RPMI7951 (cell line): ENCODE results near the gene ZCCHC10. TPM values are rescaled to one million over a fixed set of nuclear protein-coding genes. Genes with fewer than 3 reads are reported as not detected.
"Not testable (repeated sequence)": the region's sequence is repeated elsewhere in the genome, so short reads cannot be mapped to it uniquely, and the experiment has no call there.

Source experiments
- DNase-seq: peaks from one replicate; pipeline ENCODE4 v3.0.0-alpha.2; 2012; ENCODE audit warnings: low read depth
- total RNA-seq: library from RNA; depleted of rRNA; stranded (reverse); fragments of >200 nt; shearing (Covaris generic); gene quantifications from 2 replicates; pipeline ENCODE4 v1.2.3, GENCODE V29; 2014; rRNA removed

The ZCCHC10 gene
- total RNA-seq, 1 experiment from 2014 or later: 33.3 TPM

- peak; percentile 49 for DNase-seq
Observed at GRCh38 chr5:132979367-132979940, 46.9 kb downstream of the ZCCHC10 start.

DNA sequence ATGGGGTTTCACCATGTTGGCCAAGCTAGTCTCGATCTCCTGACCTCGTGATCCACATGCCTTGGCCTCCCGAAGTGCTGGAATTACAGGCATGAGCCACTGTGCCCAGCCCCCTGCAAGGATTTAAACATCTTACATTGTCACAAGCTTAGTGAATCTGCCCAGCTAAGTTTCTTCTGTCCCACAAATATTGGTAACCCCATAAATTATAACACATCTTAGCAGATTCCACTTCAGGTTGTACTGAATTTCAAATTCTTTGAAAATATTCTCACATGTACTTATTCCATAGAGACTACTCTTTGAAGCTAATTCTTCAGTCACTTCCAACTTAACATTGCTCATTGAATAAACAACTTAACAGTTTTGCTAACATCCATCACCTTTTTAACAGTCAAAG, 49.5 kb downstream of the ZCCHC10 start:
- no peak for DNase-seq

DNA sequence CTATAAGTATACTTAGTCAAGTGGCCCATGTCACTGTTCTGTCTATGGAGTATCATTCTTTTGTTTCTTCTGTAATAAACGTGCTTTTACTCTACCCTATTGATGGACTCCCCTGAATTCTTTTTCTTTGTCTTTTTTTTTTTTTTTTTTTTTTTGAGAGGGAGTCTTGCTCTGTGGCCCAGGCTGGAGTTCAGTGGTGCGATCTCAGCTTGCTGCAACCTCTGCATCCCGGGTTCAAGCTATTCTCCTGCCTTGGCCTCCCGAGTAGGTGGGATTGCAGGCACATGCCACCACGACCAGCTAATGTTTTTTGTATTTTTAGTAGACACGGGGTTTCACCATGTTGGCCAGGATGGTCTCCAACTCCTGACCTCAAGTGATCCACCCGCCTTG, 53.9 kb downstream of the ZCCHC10 start:
- DNase-seq: not testable (repeated sequence)

- DNase-seq: no peak
Observed at GRCh38 chr5:132971483-132972435, 54.6 kb downstream of the ZCCHC10 start.

DNA sequence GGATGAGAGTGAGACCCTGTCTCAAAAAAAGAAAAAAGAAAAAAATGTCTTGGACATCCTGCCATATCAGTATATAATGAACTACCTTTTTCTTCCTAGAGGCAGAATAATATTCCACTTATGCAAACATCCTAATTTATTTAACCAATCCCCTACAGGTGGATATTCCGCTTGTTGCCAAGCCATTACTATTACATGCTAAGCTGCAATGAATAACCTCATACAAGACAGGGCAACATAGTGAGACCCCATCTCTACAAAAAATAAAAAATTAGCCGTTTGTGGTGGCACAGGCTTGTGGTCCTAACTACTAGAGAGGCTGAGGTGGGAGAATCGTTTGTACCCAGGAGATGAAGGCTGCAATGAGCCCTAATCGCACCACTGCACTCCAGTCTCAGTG, 61.2 kb downstream of the ZCCHC10 start:
- no peak for DNase-seq

- DNase-seq: peak; percentile 95
Observed at GRCh38 chr5:132963171-132964104, 62.9 kb downstream of the ZCCHC10 start, which contains the start of gene AFF4. AFF4 (minus strand) TSS chr5:132963634; CDS start chr5:132937189, 26,445 bp downstream.

DNA sequence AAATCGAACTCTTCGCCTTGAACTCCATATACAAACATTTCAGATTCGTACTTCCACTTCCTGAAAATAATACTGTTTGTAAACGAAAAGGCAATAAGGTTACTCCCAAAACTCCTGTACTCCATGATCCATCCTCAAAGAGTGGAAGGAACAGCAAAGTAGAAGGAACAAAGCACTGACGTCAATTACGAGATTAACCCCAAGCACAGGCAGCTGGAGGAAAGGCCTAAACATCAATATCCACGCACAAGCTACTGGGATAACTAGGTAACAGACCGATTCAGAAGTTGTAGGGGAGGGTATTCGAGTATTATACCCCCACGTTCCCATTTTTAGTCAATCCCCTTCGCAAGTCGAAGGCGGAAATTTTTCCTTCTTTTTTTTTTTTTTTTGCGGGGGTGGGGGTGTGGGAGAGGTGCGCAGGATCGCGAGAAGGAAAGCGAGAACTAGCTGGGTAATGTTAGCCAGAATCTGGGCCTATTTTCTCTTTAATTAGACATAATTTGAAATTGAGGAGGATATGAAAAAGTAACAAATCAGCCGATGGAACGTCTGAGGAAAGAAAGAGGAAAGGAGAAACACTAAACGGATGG, 63.8 kb downstream of the ZCCHC10 start:
- peak; percentile 56 for DNase-seq

DNA sequence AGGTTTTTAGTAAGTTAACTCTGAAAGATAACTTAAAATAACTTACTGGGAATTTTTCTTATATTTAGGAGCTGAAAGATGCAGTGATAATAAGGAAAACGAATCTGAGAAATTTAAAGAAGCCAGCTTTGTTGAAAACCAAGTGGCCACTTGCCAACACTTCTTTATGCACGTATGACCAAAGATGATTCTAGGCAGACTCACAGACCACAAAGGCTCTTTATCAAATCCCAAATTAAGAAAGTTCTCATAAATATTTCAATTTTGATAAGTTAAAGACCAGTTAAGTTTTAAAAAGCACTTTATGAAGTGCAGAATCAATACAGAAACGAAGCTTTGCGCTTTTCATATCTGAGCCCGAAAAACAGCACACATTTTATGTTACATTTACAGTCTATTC, 64.5 kb downstream of the ZCCHC10 start:
- peak; percentile 50 for DNase-seq

GRCh38 chr5:132961123-132961815, 65.1 kb downstream of the ZCCHC10 start:
- DNase-seq: not testable (repeated sequence)

- DNase-seq: not testable (repeated sequence)
Observed at GRCh38 chr5:132956166-132956799, 70.1 kb downstream of the ZCCHC10 start.

DNA sequence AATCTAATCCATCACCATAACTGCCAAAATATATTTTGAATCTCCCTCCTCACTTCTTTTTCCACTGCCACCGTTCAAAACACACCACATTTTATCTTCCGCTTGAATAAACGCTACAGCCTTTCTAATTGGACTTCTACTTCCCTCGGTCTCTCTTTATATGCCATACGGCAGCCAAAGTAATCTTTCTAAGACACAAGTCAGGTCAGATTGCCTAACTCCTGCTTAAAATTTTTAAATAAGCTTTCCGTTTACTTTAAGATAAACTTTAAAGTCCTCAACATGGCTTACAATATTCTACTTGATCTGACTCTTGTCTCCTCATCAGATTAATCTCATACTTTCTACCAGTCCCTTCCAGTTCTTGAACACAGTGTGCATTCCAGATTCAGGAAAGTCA, 72.6 kb downstream of the ZCCHC10 start:
- no peak for DNase-seq

DNA sequence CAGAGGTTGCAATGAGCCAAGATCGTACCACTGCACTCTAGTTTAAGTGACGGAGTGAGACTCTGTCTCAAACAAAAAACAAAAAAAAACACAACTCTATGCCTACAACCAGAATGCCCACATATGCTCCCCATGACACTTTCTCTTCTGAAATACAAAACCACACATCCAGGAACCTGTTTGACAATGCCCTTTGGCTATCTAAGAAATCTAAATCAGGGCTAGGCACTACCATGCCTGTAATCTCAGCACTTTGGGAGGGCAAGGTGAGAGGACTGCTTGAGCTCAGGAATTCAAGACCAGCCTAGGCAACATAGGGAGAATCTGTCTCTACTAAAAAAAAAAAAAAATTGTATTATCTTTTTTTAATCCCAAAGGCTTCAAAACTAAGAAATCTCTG, 73.5 kb downstream of the ZCCHC10 start:
- no peak for DNase-seq

- no peak for DNase-seq
Observed at GRCh38 chr5:132951897-132952296, 74.5 kb downstream of the ZCCHC10 start.

GRCh38 chr5:132949136-132949535, 77.2 kb downstream of the ZCCHC10 start:
- DNase-seq: no peak

GRCh38 chr5:132947671-132948070, 78.7 kb downstream of the ZCCHC10 start:
- DNase-seq: no peak

Other genes starting within 250 kb of the ZCCHC10 start
- 34.3 and 44.8 TPM in 2 replicates for gene SEPTIN8, start 249.3 kb downstream of the ZCCHC10 start, total RNA-seq
- not detected in 2 replicates for gene SOWAHA, start 213.2 kb downstream of the ZCCHC10 start, total RNA-seq
- gene SHROOM1, start 195.9 kb downstream of the ZCCHC10 start, total RNA-seq: 4.8 and 6.1 TPM in 2 replicates
- 0.12 and 0.39 TPM in 2 replicates for gene GDF9, start 160.1 kb downstream of the ZCCHC10 start, total RNA-seq
- 330 and 401 TPM in 2 replicates for gene UQCRQ, start 159.9 kb downstream of the ZCCHC10 start, total RNA-seq
- 0.29 and 0.84 TPM in 2 replicates for gene LEAP2, start 152.9 kb downstream of the ZCCHC10 start, total RNA-seq
- 23.8 and 27.4 TPM in 2 replicates for gene AFF4, start 62.9 kb downstream of the ZCCHC10 start, total RNA-seq
- gene HSPA4, start 25.5 kb upstream of the ZCCHC10 start, total RNA-seq: 68.8 and 108 TPM in 2 replicates